Testis (tissue), 3 donors: Measurements from ENCODE around the gene GORASP1. TPM values are rescaled to one million over a fixed set of nuclear protein-coding genes. Genes with fewer than 3 reads are reported as not detected.

Experiments used
- DNase-seq: peaks from one replicate; pipeline ENCODE4 v3.0.0-alpha.2; 2019
- H3K27ac ChIP-seq, 2 donors: fragments of 200-600 bp; sonication (generic); one replicate each; pipeline ENCODE4 v1.5.1; 2019
- H3K27me3 ChIP-seq: fragments of 200-600 bp; sonication (generic); one replicate; pipeline ENCODE4 v1.5.1; 2019
- H3K36me3 ChIP-seq: fragments of 200-600 bp; sonication (generic); one replicate; pipeline ENCODE4 v1.5.1; 2017; ENCODE audit warnings: low read depth; ENCODE audit errors: missing control alignments
- H3K4me1 ChIP-seq: fragments of 200-600 bp; sonication (generic); one replicate; pipeline ENCODE4 v1.5.1; 2019
- H3K4me3 ChIP-seq, 2 donors: fragments of 200-600 bp; sonication (generic); one replicate each; pipeline ENCODE4 v1.5.1; 2017 to 2019
- H3K9me3 ChIP-seq: fragments of 200-600 bp; sonication (generic); one replicate; pipeline ENCODE4 v1.5.1; 2017
- CTCF ChIP-seq, 3 experiments: fragments of 450-650 bp in 2 of 3; fragments of 200-600 bp in 1 of 3; sonication (generic) in 1 of 3; IDR thresholded peaks; one replicate each; pipeline ENCODE4 v1.5.1; 2016 to 2019; ENCODE audit warnings: antibody characterized with exemption in 3 of 3, mild to moderate bottlenecking in 2 of 3, moderate library complexity in 1 of 3
- POLR2A ChIP-seq: fragments of 450-650 bp; IDR thresholded peaks from one replicate; pipeline ENCODE4 v1.6.1; 2017; ENCODE audit warnings: antibody characterized with exemption, mild to moderate bottlenecking, moderate library complexity
- WGBS, 2 donors: methylation state at CpG; one replicate each; pipeline ENCODE4 v1.1.5; 2018; 5-methylcytosine and 5-hydroxymethylcytosine counted together
- intact Hi-C: fragments of 100-400 bp; cut with DNase I; formaldehyde crosslinking; loops from one replicate; pipeline ENCODE4 v1.15.1; 2023; ENCODE audit warnings: low total_unique reads
- polyA plus RNA-seq: library from polyadenylated mRNA; stranded (reverse); fragments of 350-450 nt; fragmentation: Illumina TruSeq; extraction: RNeasy Lipid Tissue Mini Kit (QIAGEN cat#74804); gene quantifications from one replicate; pipeline ENCODE4 v1.2.3, GENCODE V29; 2014; ENCODE audit warnings: low read depth, low replicate concordance; ENCODE audit not compliant: insufficient read depth
- total RNA-seq, 2 donors: library from RNA; depleted of rRNA; stranded (reverse); fragments of >200 nt; gene quantifications; one replicate each; pipeline ENCODE4 v1.2.3, GENCODE V29; 2016

The GORASP1 gene
- total and polyA plus RNA-seq, 3 donors from 2014 or later = 69.5 to 92.1 (median 75.3) TPM

- no peaks in the 10 kb centered on the region for H3K36me3 ChIP-seq
- intact Hi-C loops = no loop called here
- H3K9me3 ChIP-seq = no peaks in the 10 kb centered on the region
- peaks cover 25% of the 10 kb centered on the region for H3K4me1 ChIP-seq
- H3K27ac ChIP-seq = no peak overlapping the region
- WGBS, 2 donors = 91 to 94% methylated on average over 6 of the region's 7 CpGs
- H3K27me3 ChIP-seq = no peaks in the 10 kb centered on the region
- peak; percentile 13 for DNase-seq
- TF ChIP-seq POLR2A (no peak), CTCF (IDR thresholded peaks at IDR 0.05) (no peak)
- H3K4me3 ChIP-seq = no peak overlapping the region
Measured at GRCh38 chr3:39104961-39105686, 2.3 kb downstream of the GORASP1 start.

- Histone ChIP-seq H3K9me3 (no peaks in the 10 kb centered on the region), H3K27me3 (no peaks in the 10 kb centered on the region), H3K36me3 (no peaks in the 10 kb centered on the region), H3K4me1 (peaks cover 25% of the 10 kb centered on the region), H3K27ac (no peak overlapping the region), H3K4me3 (no peak overlapping the region)
- intact Hi-C loops = no loop called here
- WGBS, 2 donors = 80% methylated on average over 6 of the region's 6 CpGs
- DNase-seq = peak; percentile 13
- TF ChIP-seq CTCF (IDR thresholded peaks at IDR 0.05) = no peak
Measured at GRCh38 chr3:39103791-39104552, 3.5 kb downstream of the GORASP1 start.

- H3K36me3 ChIP-seq = no peaks in the 10 kb centered on the region
- 63 to 78% methylated on average over 4 of the region's 4 CpGs for WGBS, 2 donors
- TF ChIP-seq POLR2A (no peak), CTCF (IDR thresholded peaks at IDR 0.05) (no peak)
- no peak overlapping the region for H3K27ac ChIP-seq
- intact Hi-C loops = no loop called here
- H3K27me3 ChIP-seq = no peaks in the 10 kb centered on the region
- H3K9me3 ChIP-seq = no peaks in the 10 kb centered on the region
- no peak for DNase-seq
- H3K4me1 ChIP-seq = peaks cover 23% of the 10 kb centered on the region
- H3K4me3 ChIP-seq = no peak overlapping the region
Measured at GRCh38 chr3:39103324-39103693, 4.1 kb downstream of the GORASP1 start.

- DNase-seq = no peak
- H3K4me3 ChIP-seq = no peak overlapping the region
- intact Hi-C loops = no loop called here
- peaks cover 19% of the 10 kb centered on the region for H3K4me1 ChIP-seq
- TF ChIP-seq CTCF (IDR thresholded peaks at IDR 0.05) = no peak
- no peak for TF ChIP-seq POLR2A
- H3K36me3 ChIP-seq = no peaks in the 10 kb centered on the region
- WGBS, 2 donors = 91 to 96% methylated on average over 8 of the region's 8 CpGs
- no peak overlapping the region for H3K27ac ChIP-seq
- H3K9me3 ChIP-seq = no peaks in the 10 kb centered on the region
- H3K27me3 ChIP-seq = no peaks in the 10 kb centered on the region
Measured at GRCh38 chr3:39102504-39103323, 4.7 kb downstream of the GORASP1 start.
